GM19324 (cell line): ENCODE results near the gene NPNT.

Source experiments
- ATAC-seq: cut with Tn5 transposase; IDR thresholded peaks from one replicate; pipeline ENCODE4 v1.9.1; 2021; ENCODE audit warnings: mild to moderate bottlenecking, moderate library complexity; ENCODE audit not compliant: unreplicated experiment, low FRiP score

The NPNT gene

GRCh38 chr4:105912633-105913032 is 17.4 kb downstream of the NPNT start:
- ATAC-seq: no peak

GRCh38 chr4:105917171-105917685 is 22.0 kb downstream of the NPNT start:
- ATAC-seq: no peak

- ATAC-seq: no peak
Observed at GRCh38 chr4:105921301-105921700, 26.0 kb downstream of the NPNT start.

GRCh38 chr4:105923497-105924238 is 28.4 kb downstream of the NPNT start:
- ATAC-seq: no peak

- ATAC-seq: no peak
Observed at GRCh38 chr4:105924341-105924740, 29.1 kb downstream of the NPNT start.

- ATAC-seq: no peak
Observed at GRCh38 chr4:105930698-105931097, 35.4 kb downstream of the NPNT start.

GRCh38 chr4:105933083-105933482 is 37.8 kb downstream of the NPNT start:
- ATAC-seq: no peak

- ATAC-seq: no peak
Observed at GRCh38 chr4:105934386-105934785, 39.1 kb downstream of the NPNT start.

GRCh38 chr4:105936901-105937300 is 41.6 kb downstream of the NPNT start:
- no peak for ATAC-seq

- no peak for ATAC-seq
Observed at GRCh38 chr4:105937759-105938158, 42.5 kb downstream of the NPNT start.

GRCh38 chr4:105943234-105943633 is 48.0 kb downstream of the NPNT start:
- ATAC-seq: no peak

- ATAC-seq: no peak
Observed at GRCh38 chr4:105944540-105944939, 49.3 kb downstream of the NPNT start.

GRCh38 chr4:105946771-105947170 is 51.5 kb downstream of the NPNT start:
- ATAC-seq: no peak

- ATAC-seq: no peak
Observed at GRCh38 chr4:105950701-105951100, 55.4 kb downstream of the NPNT start.

- ATAC-seq: no peak
Observed at GRCh38 chr4:105951198-105951597, 55.9 kb downstream of the NPNT start.

- ATAC-seq: no peak
Observed at GRCh38 chr4:105952591-105952990, 57.3 kb downstream of the NPNT start.

- ATAC-seq: no peak
Observed at GRCh38 chr4:105956569-105956968, 61.3 kb downstream of the NPNT start.

GRCh38 chr4:105957680-105958079 is 62.4 kb downstream of the NPNT start:
- ATAC-seq: no peak

GRCh38 chr4:105963461-105964400 is 68.5 kb downstream of the NPNT start:
- ATAC-seq: no peak

- ATAC-seq: no peak
Observed at GRCh38 chr4:105965183-105965800, 70.0 kb downstream of the NPNT start.

- no peak for ATAC-seq
Observed at GRCh38 chr4:105966051-105966450, 70.8 kb downstream of the NPNT start.
